DND-41 (cell line): ENCODE results near the gene MARCHF9.

Experiments used
- EZH2 ChIP-seq: IDR thresholded peaks from 3 replicates; pipeline ENCODE4 v1.6.1; 2012; ENCODE audit warnings: borderline replicate concordance, low read depth, mild to moderate bottlenecking, moderate library complexity, low read length, inconsistent platforms; ENCODE audit not compliant: severe bottlenecking
- TF ChIP-seq, protein P1 (sequence below): IDR thresholded peaks from 2 replicates; pipeline ENCODE4 v1.5.1; 2012; ENCODE audit warnings: borderline replicate concordance, low read length, moderate library complexity, mild to moderate bottlenecking; ENCODE audit not compliant: poor library complexity, severe bottlenecking; ENCODE audit errors: extremely low read depth

DNA sequence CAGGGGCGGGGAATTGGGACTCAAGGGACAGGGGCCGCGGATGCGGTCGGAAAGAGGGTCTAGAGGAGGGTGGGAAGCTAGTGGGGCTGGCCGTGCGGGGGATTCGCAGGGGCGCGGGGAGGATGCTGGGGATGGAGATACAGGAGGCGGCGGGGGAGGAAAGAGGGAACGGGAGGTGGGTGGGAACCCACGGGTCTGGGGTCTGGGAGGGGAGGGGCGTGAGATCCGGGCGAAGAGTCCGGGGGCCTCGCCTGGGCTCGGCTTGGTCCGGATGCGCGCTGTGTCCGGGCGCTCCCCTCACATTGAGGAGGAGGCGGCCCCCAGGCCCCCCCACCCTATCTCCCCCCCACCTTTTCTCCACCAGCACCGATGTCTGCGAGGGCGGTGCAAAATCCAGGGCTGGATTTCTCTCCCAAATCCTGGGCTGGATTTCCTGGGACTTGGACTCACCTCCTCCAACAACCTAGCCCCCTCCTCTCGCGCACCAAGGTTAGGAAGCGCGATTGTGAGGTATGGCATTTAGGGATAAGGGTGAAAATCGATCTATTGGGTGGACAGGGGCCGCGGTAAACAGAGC is 16.2 kb upstream of the MARCHF9 start, which contains the start of gene AGAP2:
- TF ChIP-seq, protein P1, sequence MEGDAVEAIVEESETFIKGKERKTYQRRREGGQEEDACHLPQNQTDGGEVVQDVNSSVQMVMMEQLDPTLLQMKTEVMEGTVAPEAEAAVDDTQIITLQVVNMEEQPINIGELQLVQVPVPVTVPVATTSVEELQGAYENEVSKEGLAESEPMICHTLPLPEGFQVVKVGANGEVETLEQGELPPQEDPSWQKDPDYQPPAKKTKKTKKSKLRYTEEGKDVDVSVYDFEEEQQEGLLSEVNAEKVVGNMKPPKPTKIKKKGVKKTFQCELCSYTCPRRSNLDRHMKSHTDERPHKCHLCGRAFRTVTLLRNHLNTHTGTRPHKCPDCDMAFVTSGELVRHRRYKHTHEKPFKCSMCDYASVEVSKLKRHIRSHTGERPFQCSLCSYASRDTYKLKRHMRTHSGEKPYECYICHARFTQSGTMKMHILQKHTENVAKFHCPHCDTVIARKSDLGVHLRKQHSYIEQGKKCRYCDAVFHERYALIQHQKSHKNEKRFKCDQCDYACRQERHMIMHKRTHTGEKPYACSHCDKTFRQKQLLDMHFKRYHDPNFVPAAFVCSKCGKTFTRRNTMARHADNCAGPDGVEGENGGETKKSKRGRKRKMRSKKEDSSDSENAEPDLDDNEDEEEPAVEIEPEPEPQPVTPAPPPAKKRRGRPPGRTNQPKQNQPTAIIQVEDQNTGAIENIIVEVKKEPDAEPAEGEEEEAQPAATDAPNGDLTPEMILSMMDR, result no peak
- TF ChIP-seq EZH2, result no peak
